Measurements from ENCODE around the gene SLC5A2. TPM values are rescaled to one million over a fixed set of nuclear protein-coding genes. Genes with fewer than 3 reads are reported as not detected.
"Not testable (repeated sequence)": the region's sequence is repeated elsewhere in the genome, so short reads cannot be mapped to it uniquely, and the experiment has no call there.

The SLC5A2 gene
- total RNA-seq (2014; rRNA removed): not detected in 2 replicates
- polyA plus RNA-seq (2012): 2.5 TPM

- no peak for DNase-seq (ENCODE audit: low read depth)
Observed at GRCh38 chr16:31483081-31483480, at the start of gene SLC5A2. SLC5A2 (plus strand) TSS chr16:31483123; CDS start chr16:31483137, 14 bp downstream.

- no peak for DNase-seq (ENCODE audit: low read depth)
Observed at GRCh38 chr16:31435341-31436220, 47.3 kb upstream of the SLC5A2 start.

GRCh38 chr16:31436221-31437045 lies 46.5 kb upstream of the SLC5A2 start:
- DNase-seq (ENCODE audit: low read depth): no peak

- DNase-seq (ENCODE audit: low read depth): no peak
Observed at GRCh38 chr16:31438414-31438813, 44.5 kb upstream of the SLC5A2 start.

GRCh38 chr16:31439023-31439422 lies 43.9 kb upstream of the SLC5A2 start:
- DNase-seq (ENCODE audit: low read depth): not testable (repeated sequence)

GRCh38 chr16:31439519-31439918 lies 43.4 kb upstream of the SLC5A2 start:
- DNase-seq (ENCODE audit: low read depth): no peak

- no peak for DNase-seq (ENCODE audit: low read depth)
Observed at GRCh38 chr16:31440516-31441184, 42.3 kb upstream of the SLC5A2 start.

GRCh38 chr16:31441956-31442355 lies 41.0 kb upstream of the SLC5A2 start:
- DNase-seq (ENCODE audit: low read depth): no peak

GRCh38 chr16:31445931-31446330 lies 37.0 kb upstream of the SLC5A2 start:
- not testable (repeated sequence) for DNase-seq (ENCODE audit: low read depth)

GRCh38 chr16:31451201-31451600 lies 31.7 kb upstream of the SLC5A2 start:
- no peak for DNase-seq (ENCODE audit: low read depth)

GRCh38 chr16:31451681-31452351 lies 31.1 kb upstream of the SLC5A2 start:
- DNase-seq (ENCODE audit: low read depth): peak; percentile 72

GRCh38 chr16:31452631-31453106 lies 30.3 kb upstream of the SLC5A2 start:
- peak; percentile 93 for DNase-seq (ENCODE audit: low read depth)

- peak; percentile 53 for DNase-seq (ENCODE audit: low read depth)
Observed at GRCh38 chr16:31453255-31454204, 29.4 kb upstream of the SLC5A2 start.

- DNase-seq (ENCODE audit: low read depth): no peak
Observed at GRCh38 chr16:31455601-31456314, 27.2 kb upstream of the SLC5A2 start.

GRCh38 chr16:31456988-31457360 lies 25.9 kb upstream of the SLC5A2 start:
- no peak for DNase-seq (ENCODE audit: low read depth)

- peak; percentile 47 for DNase-seq (ENCODE audit: low read depth)
Observed at GRCh38 chr16:31458073-31458843, 24.7 kb upstream of the SLC5A2 start.

- peak; percentile 97 for DNase-seq (ENCODE audit: low read depth)
Observed at GRCh38 chr16:31458844-31459686, 23.9 kb upstream of the SLC5A2 start, which contains the start of gene ARMC5. ARMC5 (plus strand) TSS chr16:31459501; CDS start chr16:31459525, 24 bp downstream.
